Ishikawa (cell line): ENCODE data around the gene MLH1.

Source experiments
- CEBPB ChIP-seq: IDR thresholded peaks from 2 replicates; pipeline ENCODE4 v1.6.1; 2012
- CREB1 ChIP-seq: IDR thresholded peaks from 2 replicates; pipeline ENCODE4 v1.6.1; 2012; ENCODE audit warnings: low read depth
- EGR1 ChIP-seq: IDR thresholded peaks from 2 replicates; pipeline ENCODE4 v1.6.1; 2012
- EP300 ChIP-seq: IDR thresholded peaks from 2 replicates; pipeline ENCODE4 v1.6.1; 2012; ENCODE audit warnings: borderline replicate concordance
- FOXM1 ChIP-seq: IDR thresholded peaks from 2 replicates; pipeline ENCODE4 v1.6.1; 2012; ENCODE audit warnings: low read depth, borderline replicate concordance
- MAX ChIP-seq: IDR thresholded peaks from 2 replicates; pipeline ENCODE4 v1.6.1; 2012
- NFIC ChIP-seq: IDR thresholded peaks from 2 replicates; pipeline ENCODE4 v1.6.1; 2012
- RAD21 ChIP-seq: IDR thresholded peaks from 2 replicates; pipeline ENCODE4 v1.6.1; 2012; ENCODE audit warnings: low read depth
- REST ChIP-seq: IDR thresholded peaks from 2 replicates; pipeline ENCODE4 v1.6.1; 2012; ENCODE audit warnings: low read depth, mild to moderate bottlenecking
- TAF1 ChIP-seq: IDR thresholded peaks from 2 replicates; pipeline ENCODE4 v1.6.1; 2012; ENCODE audit warnings: low read depth, mild to moderate bottlenecking
- TCF12 ChIP-seq: IDR thresholded peaks from 2 replicates; pipeline ENCODE4 v1.6.1; 2012; ENCODE audit warnings: low read depth
- TEAD4 ChIP-seq: IDR thresholded peaks from 2 replicates; pipeline ENCODE4 v1.6.1; 2012
- USF1 ChIP-seq: IDR thresholded peaks from 2 replicates; pipeline ENCODE4 v1.6.1; 2012
- YY1 ChIP-seq: IDR thresholded peaks from 2 replicates; pipeline ENCODE4 v1.6.1; 2012; ENCODE audit warnings: low read depth
- ZBTB7A ChIP-seq: IDR thresholded peaks from 2 replicates; pipeline ENCODE4 v1.6.1; 2012; ENCODE audit warnings: low read depth

The MLH1 gene

GRCh38 chr3:36972163-36972562 is 21.2 kb upstream of the MLH1 start:
- TF ChIP-seq CEBPB: no peak
- TF ChIP-seq USF1: no peak
- no peak for TF ChIP-seq FOXM1
- no peak for TF ChIP-seq ZBTB7A
- TF ChIP-seq EP300: no peak
- TF ChIP-seq NFIC: no peak
- no peak for TF ChIP-seq EGR1
- TF ChIP-seq CREB1: no peak
- no peak for TF ChIP-seq TCF12

- no peak for TF ChIP-seq CEBPB
- no peak for TF ChIP-seq EP300
- TF ChIP-seq ZBTB7A: no peak
- TF ChIP-seq TEAD4: no peak
- no peak for TF ChIP-seq FOXM1
- no peak for TF ChIP-seq RAD21
These were observed 20.2 kb upstream of the MLH1 start for GRCh38 chr3:36973139-36973538.

GRCh38 chr3:36981006-36981405 is 12.3 kb upstream of the MLH1 start:
- TF ChIP-seq CEBPB (no peak), TCF12 (no peak), REST (no peak), YY1 (no peak), NFIC (no peak), USF1 (no peak), EP300 (no peak), FOXM1 (no peak), MAX (no peak), RAD21 (no peak), CREB1 (no peak), ZBTB7A (no peak), TAF1 (no peak), TEAD4 (no peak)

- TF ChIP-seq TEAD4: no peak
- no peak for TF ChIP-seq EP300
- TF ChIP-seq TAF1: no peak
- TF ChIP-seq ZBTB7A: no peak
- no peak for TF ChIP-seq REST
- TF ChIP-seq YY1: no peak
- TF ChIP-seq MAX: no peak
- no peak for TF ChIP-seq EGR1
- no peak for TF ChIP-seq TCF12
These were observed 5.0 kb upstream of the MLH1 start for GRCh38 chr3:36988356-36988755.

GRCh38 chr3:36989005-36989404 is 4.3 kb upstream of the MLH1 start:
- TF ChIP-seq ZBTB7A (no peak), RAD21 (no peak), USF1 (no peak), EP300 (no peak), NFIC (no peak), FOXM1 (no peak), EGR1 (no peak), TEAD4 (no peak), YY1 (no peak), CREB1 (no peak), CEBPB (no peak), MAX (no peak)

- no peak for TF ChIP-seq USF1
- no peak for TF ChIP-seq EP300
- TF ChIP-seq CREB1: no peak
- no peak for TF ChIP-seq CEBPB
- no peak for TF ChIP-seq FOXM1
- no peak for TF ChIP-seq NFIC
- TF ChIP-seq TAF1: no peak
These were observed 3.8 kb upstream of the MLH1 start for GRCh38 chr3:36989568-36989967.
